SH-SY5Y (cell line): ENCODE results near the gene PRTG.

Experiments used
- GATA2 ChIP-seq: IDR thresholded peaks from 2 replicates; pipeline ENCODE4 v1.6.1; 2011; ENCODE audit warnings: mild to moderate bottlenecking, low read depth, low read length
- GATA3 ChIP-seq: IDR thresholded peaks from 2 replicates; pipeline ENCODE4 v1.6.1; 2011; ENCODE audit warnings: low read depth, mild to moderate bottlenecking, low read length, moderate library complexity

GRCh38 chr15:55661428-55661827 is 81.5 kb downstream of the PRTG start:
- TF ChIP-seq GATA3 (no peak), GATA2 (no peak)
